ENCODE results near the gene GH2. TPM values are rescaled to one million over a fixed set of nuclear protein-coding genes. Genes with fewer than 3 reads are reported as not detected.

Gene GH2
- total and polyA plus RNA-seq, 4 donors = not detected

DNA sequence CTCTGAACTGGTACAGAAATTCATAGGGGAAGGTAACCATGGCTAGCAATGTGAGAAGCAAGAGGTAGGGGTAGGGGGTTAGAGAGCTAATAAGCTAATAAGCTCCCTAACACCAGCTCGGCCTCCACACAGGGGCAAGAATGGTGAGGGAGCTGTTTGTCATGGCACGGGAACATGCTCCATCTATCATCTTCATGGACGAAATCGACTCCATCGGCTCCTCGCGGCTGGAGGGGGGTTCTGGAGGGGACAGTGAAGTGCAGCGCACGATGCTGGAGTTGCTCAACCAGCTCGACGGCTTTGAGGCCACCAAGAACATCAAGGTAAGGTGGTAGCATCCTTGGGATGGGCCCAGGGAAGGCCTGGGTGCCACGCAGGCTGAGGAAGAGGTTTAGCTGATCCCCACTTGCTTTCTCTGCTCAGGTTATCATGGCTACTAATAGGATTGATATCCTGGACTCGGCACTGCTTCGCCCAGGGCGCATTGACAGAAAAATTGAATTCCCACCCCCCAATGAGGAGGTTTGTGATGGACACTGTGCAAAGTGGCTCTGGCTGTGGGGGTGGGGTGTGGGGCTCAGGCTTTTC, 50.7 kb downstream of the GH2 start (continued):
- TF ChIP-seq, protein P1, sequence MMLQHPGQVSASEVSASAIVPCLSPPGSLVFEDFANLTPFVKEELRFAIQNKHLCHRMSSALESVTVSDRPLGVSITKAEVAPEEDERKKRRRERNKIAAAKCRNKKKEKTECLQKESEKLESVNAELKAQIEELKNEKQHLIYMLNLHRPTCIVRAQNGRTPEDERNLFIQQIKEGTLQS (IDR thresholded peaks at IDR 0.05) = no peak
- TF ChIP-seq, protein P2, sequence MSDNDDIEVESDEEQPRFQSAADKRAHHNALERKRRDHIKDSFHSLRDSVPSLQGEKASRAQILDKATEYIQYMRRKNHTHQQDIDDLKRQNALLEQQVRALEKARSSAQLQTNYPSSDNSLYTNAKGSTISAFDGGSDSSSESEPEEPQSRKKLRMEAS (IDR thresholded peaks at IDR 0.05) = no peak
- TF ChIP-seq SP1 (IDR thresholded peaks at IDR 0.05) = no peak

DNA sequence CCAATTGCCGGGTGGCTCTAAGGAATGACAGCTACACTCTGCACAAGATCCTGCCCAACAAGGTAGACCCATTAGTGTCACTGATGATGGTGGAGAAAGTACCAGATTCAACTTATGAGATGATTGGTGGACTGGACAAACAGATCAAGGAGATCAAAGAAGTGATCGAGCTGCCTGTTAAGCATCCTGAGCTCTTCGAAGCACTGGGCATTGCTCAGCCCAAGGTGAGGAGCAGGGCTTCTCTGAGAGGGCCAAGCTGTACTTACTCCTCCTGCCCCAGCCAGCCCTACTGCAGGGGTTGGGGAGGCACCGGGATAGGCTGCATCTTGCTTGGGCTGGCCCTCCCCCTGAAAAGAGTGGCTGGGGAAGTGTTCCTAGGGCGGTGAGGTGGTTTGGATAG, 51.5 kb downstream of the GH2 start:
- TF ChIP-seq SP1 (IDR thresholded peaks at IDR 0.05) (no peak), RAD21 (IDR thresholded peaks at IDR 0.05) (no peak), TAF1 (conservative IDR thresholded peaks at IDR 0.05) (no peak), NR2F2 (IDR thresholded peaks at IDR 0.05) (no peak), FOXA2 (IDR thresholded peaks at IDR 0.05) (no peak), RXRA (IDR thresholded peaks at IDR 0.05) (no peak), JUND (IDR thresholded peaks at IDR 0.05) (no peak), FOXA1 (IDR thresholded peaks at IDR 0.05) (no peak), HNF4A (conservative IDR thresholded peaks at IDR 0.05) (no peak), YY1 (IDR thresholded peaks at IDR 0.05) (no peak)
- TF ChIP-seq, protein P1 (IDR thresholded peaks at IDR 0.05) = no peak
- TF ChIP-seq, protein P2 (IDR thresholded peaks at IDR 0.05) = no peak
- TF ChIP-seq, protein P3, sequence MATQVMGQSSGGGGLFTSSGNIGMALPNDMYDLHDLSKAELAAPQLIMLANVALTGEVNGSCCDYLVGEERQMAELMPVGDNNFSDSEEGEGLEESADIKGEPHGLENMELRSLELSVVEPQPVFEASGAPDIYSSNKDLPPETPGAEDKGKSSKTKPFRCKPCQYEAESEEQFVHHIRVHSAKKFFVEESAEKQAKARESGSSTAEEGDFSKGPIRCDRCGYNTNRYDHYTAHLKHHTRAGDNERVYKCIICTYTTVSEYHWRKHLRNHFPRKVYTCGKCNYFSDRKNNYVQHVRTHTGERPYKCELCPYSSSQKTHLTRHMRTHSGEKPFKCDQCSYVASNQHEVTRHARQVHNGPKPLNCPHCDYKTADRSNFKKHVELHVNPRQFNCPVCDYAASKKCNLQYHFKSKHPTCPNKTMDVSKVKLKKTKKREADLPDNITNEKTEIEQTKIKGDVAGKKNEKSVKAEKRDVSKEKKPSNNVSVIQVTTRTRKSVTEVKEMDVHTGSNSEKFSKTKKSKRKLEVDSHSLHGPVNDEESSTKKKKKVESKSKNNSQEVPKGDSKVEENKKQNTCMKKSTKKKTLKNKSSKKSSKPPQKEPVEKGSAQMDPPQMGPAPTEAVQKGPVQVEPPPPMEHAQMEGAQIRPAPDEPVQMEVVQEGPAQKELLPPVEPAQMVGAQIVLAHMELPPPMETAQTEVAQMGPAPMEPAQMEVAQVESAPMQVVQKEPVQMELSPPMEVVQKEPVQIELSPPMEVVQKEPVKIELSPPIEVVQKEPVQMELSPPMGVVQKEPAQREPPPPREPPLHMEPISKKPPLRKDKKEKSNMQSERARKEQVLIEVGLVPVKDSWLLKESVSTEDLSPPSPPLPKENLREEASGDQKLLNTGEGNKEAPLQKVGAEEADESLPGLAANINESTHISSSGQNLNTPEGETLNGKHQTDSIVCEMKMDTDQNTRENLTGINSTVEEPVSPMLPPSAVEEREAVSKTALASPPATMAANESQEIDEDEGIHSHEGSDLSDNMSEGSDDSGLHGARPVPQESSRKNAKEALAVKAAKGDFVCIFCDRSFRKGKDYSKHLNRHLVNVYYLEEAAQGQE (IDR thresholded peaks at IDR 0.05) = no peak
- TF ChIP-seq, protein P4, sequence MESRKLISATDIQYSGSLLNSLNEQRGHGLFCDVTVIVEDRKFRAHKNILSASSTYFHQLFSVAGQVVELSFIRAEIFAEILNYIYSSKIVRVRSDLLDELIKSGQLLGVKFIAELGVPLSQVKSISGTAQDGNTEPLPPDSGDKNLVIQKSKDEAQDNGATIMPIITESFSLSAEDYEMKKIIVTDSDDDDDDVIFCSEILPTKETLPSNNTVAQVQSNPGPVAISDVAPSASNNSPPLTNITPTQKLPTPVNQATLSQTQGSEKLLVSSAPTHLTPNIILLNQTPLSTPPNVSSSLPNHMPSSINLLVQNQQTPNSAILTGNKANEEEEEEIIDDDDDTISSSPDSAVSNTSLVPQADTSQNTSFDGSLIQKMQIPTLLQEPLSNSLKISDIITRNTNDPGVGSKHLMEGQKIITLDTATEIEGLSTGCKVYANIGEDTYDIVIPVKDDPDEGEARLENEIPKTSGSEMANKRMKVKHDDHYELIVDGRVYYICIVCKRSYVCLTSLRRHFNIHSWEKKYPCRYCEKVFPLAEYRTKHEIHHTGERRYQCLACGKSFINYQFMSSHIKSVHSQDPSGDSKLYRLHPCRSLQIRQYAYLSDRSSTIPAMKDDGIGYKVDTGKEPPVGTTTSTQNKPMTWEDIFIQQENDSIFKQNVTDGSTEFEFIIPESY (IDR thresholded peaks at IDR 0.05) = no peak
- H3K27me3 ChIP-seq (ENCODE audit: control insufficient read depth in 4 of 4, insufficient read depth in 4 of 4, low read length in 3 of 4) = no peaks in the 10 kb centered on the region
- 93% methylated on average over 5 of the region's 5 CpGs for WGBS
- peaks cover 26 to 55% (median 51%) of the 10 kb centered on the region in 4 donors for H3K36me3 ChIP-seq (ENCODE audit: control insufficient read depth in 4 of 4, insufficient read depth in 3 of 4, low read depth in 1 of 4, low read length in 3 of 4)
- no peak for DNase-seq (ENCODE audit: low spot score)
- no peak overlapping the region for H3K4me3 ChIP-seq (ENCODE audit: low read depth in 1 of 3, low read length in 3 of 3)
- H3K4me1 ChIP-seq (ENCODE audit: control insufficient read depth in 4 of 4, insufficient read depth in 4 of 4, low read length in 3 of 4) = peaks cover 0 to 27% (median 19%) of the 10 kb centered on the region in 4 donors
- no peak overlapping the region for H3K27ac ChIP-seq (ENCODE audit: low read depth in 1 of 2, low read length in 2 of 2)
- no peaks in the 10 kb centered on the region for H3K9me3 ChIP-seq (ENCODE audit: control insufficient read depth in 4 of 4, low read length in 3 of 4)
- no peak overlapping the region for H3K9ac ChIP-seq (ENCODE audit: low read depth in 1 of 2, low read length in 2 of 2)

Small RNA genes within 50 kb of the gene (small RNA-seq; reads per million reads assigned to genes)
- not detected for gene AC040958.1
- not detected for gene AC127029.1
- not detected for gene GH1

Other genes starting within 250 kb of the GH2 start
- 10 to 100 TPM in 1 of 2 donors, 1 to 10 TPM in 1; 6.2 to 24.2 TPM for gene LIMD2, start 181.8 kb downstream of the GH2 start, total RNA-seq
- 1 to 10 TPM; 5.9 to 9.6 TPM for gene LIMD2, start 181.8 kb downstream of the GH2 start, polyA plus RNA-seq
- gene STRADA, start 140.1 kb downstream of the GH2 start, total RNA-seq = 10 to 100 TPM in 1 of 2 donors, 1 to 10 TPM in 1; 7.8 to 17.9 TPM
- gene STRADA, start 140.1 kb downstream of the GH2 start, polyA plus RNA-seq = 1 to 10 TPM; 7.7 to 8.6 TPM
- 10 to 100 TPM; 67.7 to 87.2 TPM for gene CCDC47, start 108.3 kb downstream of the GH2 start, total RNA-seq
- gene CCDC47, start 108.3 kb downstream of the GH2 start, polyA plus RNA-seq = 10 to 100 TPM; 33.0 to 57.8 TPM
- gene DDX42, start 107.8 kb downstream of the GH2 start, total RNA-seq = 10 to 100 TPM; 39.7 to 64.2 TPM
- 10 to 100 TPM; 15.0 to 20.1 TPM for gene DDX42, start 107.8 kb downstream of the GH2 start, polyA plus RNA-seq
- 10 to 100 TPM; 51.0 to 57.1 TPM for gene PSMC5, start 54.5 kb downstream of the GH2 start, total RNA-seq
- 10 to 100 TPM; 87.3 to 87.4 TPM for gene PSMC5, start 54.5 kb downstream of the GH2 start, polyA plus RNA-seq
- gene FTSJ3, start 54.3 kb downstream of the GH2 start, total RNA-seq = 10 to 100 TPM; 20.2 to 31.1 TPM
- 10 to 100 TPM; 10.5 to 18.2 TPM for gene FTSJ3, start 54.3 kb downstream of the GH2 start, polyA plus RNA-seq
- 10 to 100 TPM; 36.3 to 67.9 TPM for gene SMARCD2, start 39.3 kb downstream of the GH2 start, total RNA-seq
- gene SMARCD2, start 39.3 kb downstream of the GH2 start, polyA plus RNA-seq = 10 to 100 TPM; 14.5 to 42.5 TPM
- not detected for gene CSH2, start 8.3 kb downstream of the GH2 start, total RNA-seq
- gene CSH2, start 8.3 kb downstream of the GH2 start, polyA plus RNA-seq = not detected
- gene CSH1, start 14.6 kb upstream of the GH2 start, total RNA-seq = not detected
- gene CSH1, start 14.6 kb upstream of the GH2 start, polyA plus RNA-seq = not detected
- not detected for gene CSHL1, start 29.3 kb upstream of the GH2 start, total RNA-seq
- gene CSHL1, start 29.3 kb upstream of the GH2 start, polyA plus RNA-seq = not detected
- gene GH1, start 36.9 kb upstream of the GH2 start, total RNA-seq = not detected
- gene GH1, start 36.9 kb upstream of the GH2 start, polyA plus RNA-seq = not detected
- 1 to 10 TPM; 1.3 to 6.5 TPM for gene CD79B, start 50.4 kb upstream of the GH2 start, total RNA-seq
- 1 to 10 TPM; 3.4 to 3.6 TPM for gene CD79B, start 50.4 kb upstream of the GH2 start, polyA plus RNA-seq
- 1 to 10 TPM in 1 of 2 donors, under 1 TPM in 1; 0.70 to 1.3 TPM for gene SCN4A, start 91.0 kb upstream of the GH2 start, total RNA-seq
- under 1 TPM; 0.04 to 0.15 TPM for gene SCN4A, start 91.0 kb upstream of the GH2 start, polyA plus RNA-seq
- under 1 TPM in 1 of 2 donors, not detected in 1; 0.14 TPM for gene PRR29, start 116.4 kb upstream of the GH2 start, total RNA-seq
- under 1 TPM; 0.02 to 0.35 TPM for gene PRR29, start 116.4 kb upstream of the GH2 start, polyA plus RNA-seq
- 10 to 100 TPM; 10.1 to 17.5 TPM for gene ICAM2, start 138.7 kb upstream of the GH2 start, total RNA-seq
- 10 to 100 TPM in 1 of 2 donors, 1 to 10 TPM in 1; 9.6 to 14.7 TPM for gene ICAM2, start 138.7 kb upstream of the GH2 start, polyA plus RNA-seq
- 10 to 100 TPM in 1 of 2 donors, 1 to 10 TPM in 1; 7.5 to 35.1 TPM for gene ERN1, start 248.2 kb upstream of the GH2 start, total RNA-seq
- gene ERN1, start 248.2 kb upstream of the GH2 start, polyA plus RNA-seq = 10 to 100 TPM in 1 of 2 donors, 1 to 10 TPM in 1; 6.3 to 22.3 TPM

Measured in liver (tissue), 10 donors.